Aorta (tissue), 5 donors: ENCODE results near the gene SHFL. TPM values are rescaled to one million over a fixed set of nuclear protein-coding genes. Genes with fewer than 3 reads are reported as not detected.

Experiments used
- ATAC-seq: fragments of 200-7000 bp; cut with Tn5 transposase; one replicate; pipeline ENCODE4 v1.9.1; 2022; ENCODE audit warnings: moderate library complexity; ENCODE audit not compliant: low FRiP score
- DNase-seq, 2 donors: peaks; one replicate each; pipeline ENCODE4 v3.0.0-alpha.2; 2020
- H3K27ac ChIP-seq, 2 donors: one replicate each; pipeline ENCODE4 v1.5.1; 2013; ENCODE audit warnings: low read length in 2 of 2, mild to moderate bottlenecking in 2 of 2, moderate library complexity in 2 of 2, control low read depth in 1 of 2, inconsistent platforms in 1 of 2, low read depth in 1 of 2
- H3K27me3 ChIP-seq, 2 donors: one replicate each; pipeline ENCODE4 v1.6.1; 2013; ENCODE audit warnings: control low read depth in 1 of 2, low read length in 1 of 2, mild to moderate bottlenecking in 1 of 2, moderate library complexity in 1 of 2; ENCODE audit not compliant: insufficient read depth in 2 of 2, control insufficient read depth in 1 of 2
- H3K36me3 ChIP-seq, 2 donors: one replicate each; pipeline ENCODE4 v1.6.1; 2013; ENCODE audit warnings: control low read depth in 1 of 2, low read length in 1 of 2, mild to moderate bottlenecking in 1 of 2; ENCODE audit not compliant: insufficient read depth in 2 of 2, control insufficient read depth in 1 of 2
- H3K4me1 ChIP-seq, 2 donors: one replicate each; pipeline ENCODE4 v1.6.1; 2013; ENCODE audit warnings: low read length in 2 of 2, control low read depth in 1 of 2, mild to moderate bottlenecking in 1 of 2, moderate library complexity in 1 of 2; ENCODE audit not compliant: insufficient read depth in 2 of 2, control insufficient read depth in 1 of 2
- H3K4me3 ChIP-seq, 2 donors: one replicate each; pipeline ENCODE4 v1.5.1; 2013; ENCODE audit warnings: low read length in 2 of 2, control low read depth in 1 of 2, mild to moderate bottlenecking in 1 of 2
- H3K9me3 ChIP-seq: one replicate; pipeline ENCODE4 v1.6.1; 2013; ENCODE audit warnings: mild to moderate bottlenecking, low read length; ENCODE audit not compliant: control insufficient read depth
- WGBS, 2 donors: extraction: QIAGEN DNeasy Blood & Tissue Kit; methylation state at CpG; one replicate each; pipeline ENCODE4 v1.1.7; 2013; 5-methylcytosine and 5-hydroxymethylcytosine counted together
- intact Hi-C, 2 donors: fragments of 100-400 bp; cut with DNase I; formaldehyde crosslinking; loops; one replicate each; pipeline versions ENCODE4 v1.14.2 to v1.15.0; 2022
- polyA plus RNA-seq, 2 donors: library from polyadenylated mRNA; stranded (reverse); fragments of 200-250 nt; gene quantifications; one replicate each; pipeline ENCODE4 v1.2.3, GENCODE V29; 2013
- total RNA-seq, 2 donors: library from RNA; stranded (reverse); fragmentation: NEBNext Ultra II Directional; extraction: Animal tissue kit (Norgen Biotek cat#: 25700); gene quantifications; one replicate each; pipeline ENCODE4 v1.2.1, GENCODE V29; 2021
- donor health status: healthy with polysubstance abuse.
- donor health status: Bipolar disorder and iron deficiency.
- donor health status: DM: no; HTN: no; CAD: no.
- donor health status: DM: no; HTN: no; CAD: no.
- donor health status: DM: yes; HTN: yes; CAD: no.

The SHFL gene
- total and polyA plus RNA-seq, 4 donors, result 20.3 to 70.2 (median 41.3) TPM

- ATAC-seq, result no peak
- peaks cover 0 to 2% of the 10 kb centered on the region in 2 donors for H3K27me3 ChIP-seq
- 53 to 62% methylated on average over 7 of the region's 7 CpGs for WGBS, 2 donors
- H3K27ac ChIP-seq, result no peak overlapping the region
- intact Hi-C loops, result no loop called here
- H3K4me3 ChIP-seq, result no peak overlapping the region
- peaks cover 2% of the 10 kb centered on the region for H3K9me3 ChIP-seq
- H3K36me3 ChIP-seq, result no peaks in the 10 kb centered on the region
- no peak for DNase-seq
- H3K4me1 ChIP-seq, result no peaks in the 10 kb centered on the region
Measured at GRCh38 chr19:10079031-10079453, 7.1 kb upstream of the SHFL start.

- no peak for DNase-seq
- no peaks in the 10 kb centered on the region for H3K4me1 ChIP-seq
- H3K27ac ChIP-seq, result no peak overlapping the region
- intact Hi-C loops, result no loop called here
- H3K9me3 ChIP-seq, result no peaks in the 10 kb centered on the region
- 78% methylated on average over 9 of the region's 9 CpGs for WGBS, 2 donors
- no peak overlapping the region for H3K4me3 ChIP-seq
- H3K27me3 ChIP-seq, result no peaks in the 10 kb centered on the region
- no peaks in the 10 kb centered on the region for H3K36me3 ChIP-seq
- ATAC-seq, result no peak
Measured at GRCh38 chr19:10083911-10084310, 2.2 kb upstream of the SHFL start.

GRCh38 chr19:10084803-10085202 lies 1.3 kb upstream of the SHFL start:
- no peak overlapping the region for H3K4me3 ChIP-seq
- DNase-seq (no peak), ATAC-seq (no peak)
- intact Hi-C loops, result no loop called here
- H3K27ac ChIP-seq, result no peak overlapping the region
- no peaks in the 10 kb centered on the region for H3K27me3 ChIP-seq
- no peaks in the 10 kb centered on the region for H3K36me3 ChIP-seq
- H3K4me1 ChIP-seq, result no peaks in the 10 kb centered on the region
- WGBS, 2 donors, result 64 to 69% methylated on average over 3 of the region's 3 CpGs
- H3K9me3 ChIP-seq, result no peaks in the 10 kb centered on the region

GRCh38 chr19:10086591-10087192 lies 575 bp downstream of the SHFL start:
- Histone ChIP-seq H3K4me3 (peak overlapping the region; percentile 88 to 91), H3K27ac (peak overlapping the region; percentile 63 to 90), H3K9me3 (no peaks in the 10 kb centered on the region), H3K4me1 (no peaks in the 10 kb centered on the region), H3K27me3 (no peaks in the 10 kb centered on the region), H3K36me3 (no peaks in the 10 kb centered on the region)
- ATAC-seq (peak; percentile 47), DNase-seq (peak; percentile 65 to 82)
- 7 to 8% methylated on average over 37 to 43 of the region's 43 CpGs for WGBS, 2 donors
- intact Hi-C loops, result no loop called here

GRCh38 chr19:10087296-10088061 lies 1.4 kb downstream of the SHFL start:
- H3K27me3 ChIP-seq, result no peaks in the 10 kb centered on the region

GRCh38 chr19:10088949-10089554 lies 2.9 kb downstream of the SHFL start:
- 87 to 91% methylated on average over 6 of the region's 6 CpGs for WGBS, 2 donors
- no peaks in the 10 kb centered on the region for H3K36me3 ChIP-seq
- no peak for ATAC-seq

More at GRCh38 chr19:10087296-10088061, 1.4 kb downstream of the SHFL start:
- no peaks in the 10 kb centered on the region for H3K36me3 ChIP-seq
- WGBS, 2 donors, result 86 to 89% methylated on average over 18 of the region's 18 CpGs
- no peaks in the 10 kb centered on the region for H3K9me3 ChIP-seq
- no peak overlapping the region for H3K27ac ChIP-seq
- no peaks in the 10 kb centered on the region for H3K4me1 ChIP-seq
- H3K4me3 ChIP-seq, result no peak overlapping the region
- DNase-seq (no peak), ATAC-seq (no peak)
- intact Hi-C loops, result no loop called here

GRCh38 chr19:10089801-10090375 lies 3.8 kb downstream of the SHFL start:
- DNase-seq (no peak), ATAC-seq (no peak)
- no peak overlapping the region for H3K4me3 ChIP-seq
- H3K9me3 ChIP-seq, result no peaks in the 10 kb centered on the region
- intact Hi-C loops, result no loop called here
- no peak overlapping the region for H3K27ac ChIP-seq
- no peaks in the 10 kb centered on the region for H3K27me3 ChIP-seq
- 80 to 83% methylated on average over 15 of the region's 15 CpGs for WGBS, 2 donors
- no peaks in the 10 kb centered on the region for H3K4me1 ChIP-seq
- no peaks in the 10 kb centered on the region for H3K36me3 ChIP-seq

More at GRCh38 chr19:10088949-10089554, 2.9 kb downstream of the SHFL start:
- Histone ChIP-seq H3K4me3 (no peak overlapping the region), H3K9me3 (no peaks in the 10 kb centered on the region), H3K4me1 (no peaks in the 10 kb centered on the region), H3K27me3 (no peaks in the 10 kb centered on the region), H3K27ac (no peak overlapping the region)
- intact Hi-C loops, result no loop called here
- no peak for DNase-seq

GRCh38 chr19:10091370-10091687 lies 5.2 kb downstream of the SHFL start:
- no peaks in the 10 kb centered on the region for H3K4me1 ChIP-seq
- no peaks in the 10 kb centered on the region for H3K27me3 ChIP-seq
- ATAC-seq (no peak), DNase-seq (no peak)
- 91 to 93% methylated on average over 12 to 17 of the region's 17 CpGs for WGBS, 2 donors
- H3K9me3 ChIP-seq, result no peaks in the 10 kb centered on the region
- no peak overlapping the region for H3K4me3 ChIP-seq
- no peaks in the 10 kb centered on the region for H3K36me3 ChIP-seq
- intact Hi-C loops, result no loop called here
- H3K27ac ChIP-seq, result no peak overlapping the region
